HCT116 (cell line): ENCODE measurements around the gene ISOC2.

Source experiments
- CTCF ChIP-seq, 3 experiments: fragments of 200-600 bp in 1 of 3; sonication (generic) in 1 of 3; IDR thresholded peaks in 2 of 3; conservative IDR thresholded peaks in 1 of 3; 2 replicates each; pipeline ENCODE4 v1.5.1; 2012 to 2017; ENCODE audit warnings: low read depth in 2 of 3, low read length in 2 of 3, antibody characterized with exemption in 1 of 3, borderline replicate concordance in 1 of 3, control low read depth in 1 of 3, mild to moderate bottlenecking in 1 of 3, mixed read lengths in 1 of 3, mixed run types in 1 of 3, moderate library complexity in 1 of 3; ENCODE audit not compliant: insufficient read depth in 1 of 3
- RAD21 ChIP-seq: IDR thresholded peaks from 2 replicates; pipeline ENCODE4 v1.6.1; 2012; ENCODE audit warnings: low read depth, mild to moderate bottlenecking

GRCh38 chr19:55497763-55498162, 36.3 kb upstream of the ISOC2 start:
- TF ChIP-seq RAD21: no peak
- no peak for TF ChIP-seq CTCF (IDR thresholded peaks at IDR 0.05 in 2 of 3, conservative IDR thresholded peaks at IDR 0.05 in 1 of 3; ENCODE audit: borderline replicate concordance in 1 of 3, insufficient read depth in 1 of 3, low read depth in 2 of 3, low read length in 2 of 3)
